ENCODE results near the gene SGCG. TPM values are rescaled to one million over a fixed set of nuclear protein-coding genes. Genes with fewer than 3 reads are reported as not detected.

Gene SGCG
- total and polyA plus RNA-seq, 2 of the 4 experiments (the other 2 are of a cell fraction): under 0.01 TPM; not detected in 1

DNA sequence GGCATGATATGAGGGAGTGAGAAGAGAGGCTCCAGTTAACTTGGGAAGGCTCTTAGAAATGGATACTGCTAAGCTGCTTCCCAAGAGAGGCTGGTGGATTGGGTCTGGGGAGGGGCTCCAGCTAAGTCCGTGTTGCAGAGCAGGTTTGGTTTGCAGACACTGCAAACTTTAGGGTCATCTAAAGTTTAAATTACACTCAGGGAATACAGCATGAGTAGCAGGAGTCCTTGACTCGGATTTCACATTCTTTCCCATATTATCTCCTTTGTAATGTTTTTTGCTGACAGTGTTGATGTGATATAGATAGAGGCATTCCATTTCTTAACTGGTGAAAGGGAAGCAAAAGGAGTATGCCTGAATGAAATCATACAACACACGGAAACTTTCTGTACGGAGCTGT, 31.9 kb downstream of the SGCG start:
- Histone ChIP-seq H3K14ac (replicated peaks; ENCODE audit: low read depth, low read length) (no peak overlapping the region), H3K56ac (ENCODE audit: extremely low read depth, insufficient read depth, low read length) (no peak overlapping the region), H3K18ac (ENCODE audit: low read depth, low read length) (no peak overlapping the region), H3K4me2 (ENCODE audit: low read depth, low read length) (no peak overlapping the region), H3K27ac (ENCODE audit: insufficient read depth, low read length) (no peak overlapping the region), H2AK9ac (replicated peaks; ENCODE audit: low read depth, low read length, poor library complexity) (no peak overlapping the region), H3K27me3 (ENCODE audit: control insufficient read depth, insufficient read depth, low read length) (no peaks in the 10 kb centered on the region), H3K4ac (ENCODE audit: low read depth, low read length) (no peak overlapping the region), H4K5ac (ENCODE audit: low read depth, low read length) (no peak overlapping the region), H3K4me3 (ENCODE audit: insufficient read depth, low read depth, low read length) (no peak overlapping the region), H3K4me1 (ENCODE audit: control insufficient read depth, insufficient read depth, low read length) (no peaks in the 10 kb centered on the region), H3K9me3 (ENCODE audit: control insufficient read depth, insufficient read depth, low read length) (no peaks in the 10 kb centered on the region), H2BK15ac (ENCODE audit: low read depth, low read length) (no peak overlapping the region), H4K8ac (ENCODE audit: low read depth in 2 of 2, low read length in 2 of 2) (no peak overlapping the region), H2BK5ac (ENCODE audit: low read depth, low read length, poor library complexity, severe bottlenecking) (no peak overlapping the region), H4K20me1 (ENCODE audit: insufficient read depth, low read length) (no peaks in the 10 kb centered on the region), H3K9me1 (ENCODE audit: insufficient read depth, low read length) (no peaks in the 10 kb centered on the region), H2AK5ac (ENCODE audit: low read depth, low read length) (no peak overlapping the region), H3K9ac (ENCODE audit: low read depth, low read length) (no peak overlapping the region), H4K91ac (ENCODE audit: insufficient read depth, low read depth, low read length) (no peak overlapping the region), H3K79me1 (ENCODE audit: low read depth in 1 of 2, low read length in 2 of 2) (no peaks in the 10 kb centered on the region), H3K36me3 (ENCODE audit: control insufficient read depth, insufficient read depth, low read length) (no peaks in the 10 kb centered on the region), H2BK120ac (ENCODE audit: low read depth, low read length) (no peak overlapping the region), H2BK20ac (ENCODE audit: low read depth, low read length) (no peak overlapping the region), H3K23ac (ENCODE audit: low read depth, low read length) (no peak overlapping the region), H2AFZ (replicated peaks; ENCODE audit: low read length, poor library complexity) (no peak overlapping the region)
- in situ Hi-C loops (cut with MboI; ENCODE audit: low sequenced_read_pairs) (no loop called here), intact Hi-C loops (cut with micrococcal nuclease) (no loop called here), dilution Hi-C loops (cut with HindIII; ENCODE audit: low sequenced_read_pairs, unreplicated experiment) (no loop called here)
- no peak for TF ChIP-seq SMC3 (IDR thresholded peaks at IDR 0.05; ENCODE audit: low read depth, low read length)
- TF ChIP-seq CEBPB (IDR thresholded peaks at IDR 0.05; ENCODE audit: low read depth, low read length): no peak
- TF ChIP-seq RCOR1 (IDR thresholded peaks at IDR 0.05; ENCODE audit: insufficient replicate concordance, low read length): no peak
- TF ChIP-seq CTCF (conservative IDR thresholded peaks at IDR 0.05; ENCODE audit: low read depth, low read length): no peak
- no peak for TF ChIP-seq RFX5 (IDR thresholded peaks at IDR 0.05; ENCODE audit: low read depth, low read length)
- TF ChIP-seq NFE2L2 (IDR thresholded peaks at IDR 0.05; ENCODE audit: low read depth, low read length): no peak
- TF ChIP-seq, protein P1, sequence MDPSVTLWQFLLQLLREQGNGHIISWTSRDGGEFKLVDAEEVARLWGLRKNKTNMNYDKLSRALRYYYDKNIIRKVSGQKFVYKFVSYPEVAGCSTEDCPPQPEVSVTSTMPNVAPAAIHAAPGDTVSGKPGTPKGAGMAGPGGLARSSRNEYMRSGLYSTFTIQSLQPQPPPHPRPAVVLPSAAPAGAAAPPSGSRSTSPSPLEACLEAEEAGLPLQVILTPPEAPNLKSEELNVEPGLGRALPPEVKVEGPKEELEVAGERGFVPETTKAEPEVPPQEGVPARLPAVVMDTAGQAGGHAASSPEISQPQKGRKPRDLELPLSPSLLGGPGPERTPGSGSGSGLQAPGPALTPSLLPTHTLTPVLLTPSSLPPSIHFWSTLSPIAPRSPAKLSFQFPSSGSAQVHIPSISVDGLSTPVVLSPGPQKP (IDR thresholded peaks at IDR 0.05; ENCODE audit: borderline replicate concordance, low read depth, low read length): no peak
- no peak for TF ChIP-seq FOS (IDR thresholded peaks at IDR 0.05; ENCODE audit: low read depth, low read length)
- TF ChIP-seq MAFK (IDR thresholded peaks at IDR 0.05; ENCODE audit: low read depth, low read length): no peak
- TF ChIP-seq POLR2A (IDR thresholded peaks at IDR 0.05; ENCODE audit: low read depth, low read length): no peak
- no peak for TF ChIP-seq USF2 (IDR thresholded peaks at IDR 0.05; ENCODE audit: low read depth, low read length)
- no peak for TF ChIP-seq MXI1 (IDR thresholded peaks at IDR 0.05; ENCODE audit: borderline replicate concordance, low read depth, low read length)
- no peak for TF ChIP-seq BHLHE40 (IDR thresholded peaks at IDR 0.05; ENCODE audit: low read depth, low read length)
- TF ChIP-seq MAZ (IDR thresholded peaks at IDR 0.05; ENCODE audit: borderline replicate concordance, low read depth, low read length): no peak
- TF ChIP-seq RAD21 (IDR thresholded peaks at IDR 0.05; ENCODE audit: low read length): no peak
- no peak for TF ChIP-seq CHD1 (IDR thresholded peaks at IDR 0.05; ENCODE audit: low read depth, low read length)
- ATAC-seq (ENCODE audit: low read depth) (no peak; the same call in 1 of the 2 replicates), DNase-seq (no peak)
- ChIA-PET POLR2A (ENCODE audit: unreplicated experiment) (no interaction called here), CTCF (no interaction called here)
- no TSS peak for BruUV-seq (replicated peaks)
- no CpG with 5 or more reads among the region's 4 CpGs for WGBS, 2 experiments (ENCODE audit: extremely low coverage in 2 of 2, insufficient read length in 1 of 2)
